ENCODE data around the gene THOP1.

Gene THOP1

GRCh38 chr19:2856457-2857050 lies 71.3 kb downstream of the THOP1 start:
- DNase-seq = no peak

DNA sequence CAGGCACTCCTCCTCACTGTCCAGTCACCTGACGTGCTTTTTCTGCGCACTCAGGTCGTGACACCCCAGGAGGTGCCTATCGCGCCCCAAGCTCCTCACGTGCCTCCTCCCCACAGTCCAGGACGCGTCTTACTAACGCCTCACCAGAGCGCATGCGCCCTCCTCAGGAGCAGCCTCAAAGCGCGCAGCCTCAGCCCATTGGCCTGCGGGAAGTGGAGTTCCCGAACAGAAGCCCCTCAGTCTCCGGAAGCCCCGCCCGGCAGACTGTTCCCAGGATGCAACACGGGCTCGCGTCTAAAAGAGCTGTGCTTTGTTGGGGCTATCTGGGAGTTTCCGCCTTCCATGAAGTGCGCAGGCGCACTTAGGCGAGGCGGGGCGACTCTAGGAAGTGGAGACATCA lies 73.6 kb downstream of the THOP1 start:
- no peak for DNase-seq

DNA sequence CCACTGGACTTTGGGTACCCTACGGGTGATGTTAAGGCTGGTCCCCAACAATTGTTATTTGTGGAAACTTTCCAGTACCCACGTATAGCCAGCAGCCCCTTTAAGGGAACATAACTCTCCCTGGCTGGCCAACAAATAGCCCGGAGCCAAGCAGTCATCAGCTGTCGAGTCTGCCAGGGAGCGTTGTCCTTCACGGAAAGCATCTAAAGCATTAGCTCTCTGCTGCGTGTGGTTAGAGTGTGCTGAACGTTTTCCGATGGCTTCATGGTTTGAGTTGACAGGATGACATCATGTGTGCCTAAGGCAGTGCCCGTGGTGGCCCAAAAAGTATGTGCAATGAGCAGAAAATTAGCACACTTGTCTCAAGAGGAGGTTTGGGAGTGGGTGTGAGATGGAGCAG lies 78.5 kb downstream of the THOP1 start:
- DNase-seq = no peak
